Loucy (cell line): Measurements from ENCODE around the gene MICAL2.

Experiments used
- H2AFZ ChIP-seq: fragments of 200-600 bp; sonication (generic); 2 replicates; pipeline ENCODE4 v1.6.0; 2016; ENCODE audit warnings: antibody characterized with exemption, mild to moderate bottlenecking, low read length, moderate library complexity
- H3F3A ChIP-seq: fragments of 200-600 bp; 2 replicates; pipeline ENCODE4 v1.6.0; 2016; ENCODE audit warnings: antibody characterized with exemption, low read depth, mild to moderate bottlenecking
- H3K27me3 ChIP-seq: fragments of 200-600 bp; sonication (generic); 2 replicates; pipeline ENCODE4 v1.6.1; 2014; ENCODE audit warnings: low read length, mild to moderate bottlenecking; ENCODE audit not compliant: insufficient read depth, poor library complexity, severe bottlenecking
- H3K36me3 ChIP-seq: fragments of 200-600 bp; sonication (generic); 2 replicates; pipeline ENCODE4 v1.6.1; 2016; ENCODE audit warnings: low read length; ENCODE audit not compliant: insufficient read depth
- H3K4me1 ChIP-seq: fragments of 200-600 bp; sonication (generic); 2 replicates; pipeline ENCODE4 v1.5.1; 2014; ENCODE audit warnings: low read length, mild to moderate bottlenecking; ENCODE audit not compliant: insufficient read depth, poor library complexity, severe bottlenecking
- H3K4me2 ChIP-seq: fragments of 200-600 bp; sonication (generic); 2 replicates; pipeline ENCODE4 v1.6.0; 2014; ENCODE audit warnings: antibody characterized with exemption, low read length, low read depth, mild to moderate bottlenecking; ENCODE audit not compliant: poor library complexity, severe bottlenecking
- H3K4me3 ChIP-seq: fragments of 200-600 bp; sonication (generic); 2 replicates; pipeline ENCODE4 v1.5.1; 2014; ENCODE audit warnings: low read length, mild to moderate bottlenecking, mixed read lengths; ENCODE audit not compliant: poor library complexity, severe bottlenecking
- H3K79me2 ChIP-seq: fragments of 200-600 bp; sonication (generic); 2 replicates; pipeline ENCODE4 v1.6.1; 2014; ENCODE audit warnings: low read length; ENCODE audit not compliant: insufficient read depth
- H3K9ac ChIP-seq: fragments of 200-600 bp; sonication (generic); 2 replicates; pipeline ENCODE4 v1.6.0; 2014; ENCODE audit warnings: mild to moderate bottlenecking, low read depth, low read length, moderate library complexity; ENCODE audit not compliant: poor library complexity, severe bottlenecking
- H3K9me2 ChIP-seq: fragments of 200-600 bp; sonication (generic); replicated peaks from 2 replicates; pipeline ENCODE4 v1.6.1; 2016; ENCODE audit warnings: low read depth, low read length, mixed read lengths
- H3K9me3 ChIP-seq: fragments of 200-600 bp; sonication (generic); 2 replicates; pipeline ENCODE4 v1.6.1; 2014; ENCODE audit warnings: mild to moderate bottlenecking, antibody characterized with exemption, low read length, low read depth; ENCODE audit not compliant: insufficient read depth
- H4K20me1 ChIP-seq: fragments of 200-600 bp; sonication (generic); 2 replicates; pipeline ENCODE4 v1.6.0; 2014; ENCODE audit warnings: antibody characterized with exemption, low read length, mild to moderate bottlenecking; ENCODE audit not compliant: insufficient read depth, poor library complexity, severe bottlenecking
- EZH2phosphoT487 ChIP-seq: fragments of 200-600 bp; IDR thresholded peaks from 2 replicates; pipeline ENCODE4 v1.6.1; 2018; ENCODE audit warnings: antibody characterized with exemption, mild to moderate bottlenecking, moderate library complexity, borderline replicate concordance
- TF ChIP-seq, protein P1 (sequence below): fragments of 200-600 bp; sonication (generic); conservative IDR thresholded peaks from 2 replicates; pipeline ENCODE4 v1.5.1; 2014; ENCODE audit warnings: mild to moderate bottlenecking, antibody characterized with exemption, low read length

Gene MICAL2

GRCh38 chr11:12263141-12263693 lies 152.8 kb downstream of the MICAL2 start:
- Histone ChIP-seq H3K4me2 (no peak overlapping the region), H3K9me2 (no peaks in the 10 kb centered on the region), H2AFZ (no peak overlapping the region), H3K4me1 (no peaks in the 10 kb centered on the region), H3K27me3 (no peaks in the 10 kb centered on the region), H3K79me2 (no peaks in the 10 kb centered on the region), H3K36me3 (no peaks in the 10 kb centered on the region), H3K9me3 (no peaks in the 10 kb centered on the region), H4K20me1 (no peaks in the 10 kb centered on the region), H3K4me3 (no peak overlapping the region), H3K9ac (no peak overlapping the region), H3F3A (no peaks in the 10 kb centered on the region)
- TF ChIP-seq EZH2phosphoT487: no peak
- TF ChIP-seq, protein P1, sequence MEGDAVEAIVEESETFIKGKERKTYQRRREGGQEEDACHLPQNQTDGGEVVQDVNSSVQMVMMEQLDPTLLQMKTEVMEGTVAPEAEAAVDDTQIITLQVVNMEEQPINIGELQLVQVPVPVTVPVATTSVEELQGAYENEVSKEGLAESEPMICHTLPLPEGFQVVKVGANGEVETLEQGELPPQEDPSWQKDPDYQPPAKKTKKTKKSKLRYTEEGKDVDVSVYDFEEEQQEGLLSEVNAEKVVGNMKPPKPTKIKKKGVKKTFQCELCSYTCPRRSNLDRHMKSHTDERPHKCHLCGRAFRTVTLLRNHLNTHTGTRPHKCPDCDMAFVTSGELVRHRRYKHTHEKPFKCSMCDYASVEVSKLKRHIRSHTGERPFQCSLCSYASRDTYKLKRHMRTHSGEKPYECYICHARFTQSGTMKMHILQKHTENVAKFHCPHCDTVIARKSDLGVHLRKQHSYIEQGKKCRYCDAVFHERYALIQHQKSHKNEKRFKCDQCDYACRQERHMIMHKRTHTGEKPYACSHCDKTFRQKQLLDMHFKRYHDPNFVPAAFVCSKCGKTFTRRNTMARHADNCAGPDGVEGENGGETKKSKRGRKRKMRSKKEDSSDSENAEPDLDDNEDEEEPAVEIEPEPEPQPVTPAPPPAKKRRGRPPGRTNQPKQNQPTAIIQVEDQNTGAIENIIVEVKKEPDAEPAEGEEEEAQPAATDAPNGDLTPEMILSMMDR: no peak

GRCh38 chr11:12264361-12264760 lies 154.0 kb downstream of the MICAL2 start:
- Histone ChIP-seq H3K4me3 (no peak overlapping the region), H3K9ac (no peak overlapping the region), H3K79me2 (no peaks in the 10 kb centered on the region), H2AFZ (no peak overlapping the region), H3K4me1 (no peaks in the 10 kb centered on the region), H4K20me1 (no peaks in the 10 kb centered on the region), H3F3A (no peaks in the 10 kb centered on the region), H3K9me2 (no peaks in the 10 kb centered on the region), H3K4me2 (no peak overlapping the region), H3K36me3 (no peaks in the 10 kb centered on the region), H3K9me3 (no peaks in the 10 kb centered on the region), H3K27me3 (no peaks in the 10 kb centered on the region)
- TF ChIP-seq, protein P1: no peak
- no peak for TF ChIP-seq EZH2phosphoT487

DNA sequence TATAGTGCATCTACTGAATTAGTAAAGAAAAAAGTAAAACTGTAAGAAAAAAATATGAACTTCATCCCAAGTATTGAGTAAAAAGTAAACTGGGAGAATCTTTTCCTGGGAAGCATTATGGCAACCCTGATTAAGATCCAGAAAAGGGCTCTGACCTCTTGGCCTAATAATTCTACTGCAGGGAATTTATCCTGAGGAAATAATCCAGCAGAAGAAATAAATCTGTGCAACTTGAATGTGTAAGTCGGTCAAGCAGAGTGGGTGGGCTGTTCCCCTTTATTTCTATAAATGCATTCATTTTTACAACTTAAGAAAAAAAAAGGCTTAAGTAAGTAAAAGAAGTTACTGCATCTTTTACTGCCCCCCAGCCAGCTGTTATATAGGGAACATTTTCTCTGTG lies 155.7 kb downstream of the MICAL2 start:
- H3K4me3 ChIP-seq: no peak overlapping the region
- no peaks in the 10 kb centered on the region for H3F3A ChIP-seq
- no peaks in the 10 kb centered on the region for H3K4me1 ChIP-seq
- no peaks in the 10 kb centered on the region for H3K79me2 ChIP-seq
- H4K20me1 ChIP-seq: no peaks in the 10 kb centered on the region
- H3K9me3 ChIP-seq: no peaks in the 10 kb centered on the region
- H3K4me2 ChIP-seq: no peak overlapping the region
- no peaks in the 10 kb centered on the region for H3K27me3 ChIP-seq
- H3K36me3 ChIP-seq: no peaks in the 10 kb centered on the region
- no peak overlapping the region for H3K9ac ChIP-seq
- H2AFZ ChIP-seq: no peak overlapping the region
- no peaks in the 10 kb centered on the region for H3K9me2 ChIP-seq
- TF ChIP-seq EZH2phosphoT487: no peak
- TF ChIP-seq, protein P1: no peak
